Measurements from ENCODE around the gene CRYBA1. TPM values are rescaled to one million over a fixed set of nuclear protein-coding genes. Genes with fewer than 3 reads are reported as not detected.

The CRYBA1 gene
- total RNA-seq, 1 experiment from 2014 or later, result not detected

GRCh38 chr17:29248845-29249244, 2.2 kb downstream of the CRYBA1 start:
- no peak for TF ChIP-seq EZH2phosphoT487 (IDR thresholded peaks at IDR 0.05; ENCODE audit: borderline replicate concordance)
- Histone ChIP-seq H3K4me2 (ENCODE audit: low read length) (no peak overlapping the region), H3K27me3 (ENCODE audit: insufficient read depth, low read length) (no peaks in the 10 kb centered on the region), H3K9me3 (ENCODE audit: control insufficient read depth in 1 of 2, insufficient read depth in 1 of 2, low read depth in 1 of 2, low read length in 2 of 2) (no peaks in the 10 kb centered on the region), H4K20me1 (ENCODE audit: insufficient read depth) (peaks cover 23% of the 10 kb centered on the region; the same call in 1 of the 2 replicates), H3K79me2 (ENCODE audit: insufficient read depth, low read length) (peaks cover 85% of the 10 kb centered on the region), H2AFZ (ENCODE audit: low read depth, low read length, poor library complexity, severe bottlenecking) (no peak overlapping the region), H3K9ac (ENCODE audit: low read length) (no peak overlapping the region), H3K4me1 (ENCODE audit: control insufficient read depth in 1 of 2, insufficient read depth in 2 of 2, low read length in 2 of 2) (0 out of 4 replicates have a peak, but pooled peaks cover 0 to 2% of the 10 kb centered on the region in 2 experiments), H3K27ac (ENCODE audit: low read depth, low read length) (no peak overlapping the region), H3K4me3 (replicated peaks in 1 of 2; ENCODE audit: low read depth in 1 of 2, low read length in 2 of 2) (no peak overlapping the region), H3K36me3 (ENCODE audit: control insufficient read depth in 1 of 2, insufficient read depth in 2 of 2, low read length in 2 of 2) (peaks cover 5 to 13% of the 10 kb centered on the region in 2 experiments; a peak in 2 of 4 replicates), H3K9me2 (ENCODE audit: insufficient read depth) (no peaks in the 10 kb centered on the region)
- CTCF ChIA-PET, result no interaction called here
- RAD21 ChIA-PET (ENCODE audit: low non-redundant PET in 1 of 2, low total read pairs in 2 of 2, uncharacterized antibody in 2 of 2, unreplicated experiment in 2 of 2), result no interaction called here
- POLR2A ChIA-PET, result no interaction called here
- DNase-seq (ENCODE audit: low read depth, low spot score) (no peak), ATAC-seq (no peak)
- intact Hi-C loops (cut with micrococcal nuclease), result no loop called here
- BruUV-seq (replicated peaks), result no TSS peak

- H2AFZ ChIP-seq (ENCODE audit: low read depth, low read length, poor library complexity, severe bottlenecking), result no peak overlapping the region
- POLR2A ChIA-PET, result interaction anchor here (2.2 kb wide), 1 partner anchor 9 kb away, joined by 6 read pairs; no protein-coding TSS in a partner anchor
- no peak for TF ChIP-seq ZFX (IDR thresholded peaks at IDR 0.05)
- no peak for TF ChIP-seq MAX (IDR thresholded peaks at IDR 0.05)
- TF ChIP-seq ZBTB33 (IDR thresholded peaks at IDR 0.05; ENCODE audit: extremely low read depth, insufficient replicate concordance, low read length), result no peak
- no peak for TF ChIP-seq ZNF274 (IDR thresholded peaks at IDR 0.05; ENCODE audit: low read depth, low read length)
- TF ChIP-seq RAD21 (IDR thresholded peaks at IDR 0.05; ENCODE audit: low read depth), result no peak
- no peak for TF ChIP-seq ATF3 (IDR thresholded peaks at IDR 0.05)
- TF ChIP-seq CTCF (IDR thresholded peaks at IDR 0.05 in 2 of 3, conservative IDR thresholded peaks at IDR 0.05 in 1 of 3; ENCODE audit: borderline replicate concordance in 1 of 3, insufficient read depth in 1 of 3, low read depth in 2 of 3, low read length in 2 of 3), result no peak
- TF ChIP-seq SRF (IDR thresholded peaks at IDR 0.05; ENCODE audit: low read depth), result no peak
- no peak for TF ChIP-seq EZH2phosphoT487 (IDR thresholded peaks at IDR 0.05; ENCODE audit: borderline replicate concordance)
- peaks cover 23% of the 10 kb centered on the region; the same call in 1 of the 2 replicates for H4K20me1 ChIP-seq (ENCODE audit: insufficient read depth)
- H3K27me3 ChIP-seq (ENCODE audit: insufficient read depth, low read length), result no peaks in the 10 kb centered on the region
- no peaks in the 10 kb centered on the region for H3K4me1 ChIP-seq (ENCODE audit: control insufficient read depth in 1 of 2, insufficient read depth in 2 of 2, low read length in 2 of 2)
- no peak for DNase-seq (ENCODE audit: low read depth, low spot score)
- no peak overlapping the region for H3K27ac ChIP-seq (ENCODE audit: low read depth, low read length)
- H3K9me2 ChIP-seq (ENCODE audit: insufficient read depth), result no peaks in the 10 kb centered on the region
- CTCF ChIA-PET, result interaction anchor here (0.9 kb wide), 1 partner anchor 17 kb away, joined by 3 read pairs; no protein-coding TSS in a partner anchor
- H3K36me3 ChIP-seq (ENCODE audit: control insufficient read depth in 1 of 2, insufficient read depth in 2 of 2, low read length in 2 of 2), result peaks cover 7 to 13% of the 10 kb centered on the region in 2 experiments; a peak in 3 of 4 replicates
- BruUV-seq (replicated peaks), result no TSS peak
- ATAC-seq, result no peak
- RAD21 ChIA-PET (ENCODE audit: low non-redundant PET in 1 of 2, low total read pairs in 2 of 2, uncharacterized antibody in 2 of 2, unreplicated experiment in 2 of 2), result no interaction called here
- no peaks in the 10 kb centered on the region for H3K9me3 ChIP-seq (ENCODE audit: control insufficient read depth in 1 of 2, insufficient read depth in 1 of 2, low read depth in 1 of 2, low read length in 2 of 2)
- H3K4me3 ChIP-seq (replicated peaks in 1 of 2; ENCODE audit: low read depth in 1 of 2, low read length in 2 of 2), result no peak overlapping the region
- H3K79me2 ChIP-seq (ENCODE audit: insufficient read depth, low read length), result peaks cover 90% of the 10 kb centered on the region
- no peak overlapping the region for H3K9ac ChIP-seq (ENCODE audit: low read length)
- H3K4me2 ChIP-seq (ENCODE audit: low read length), result no peak overlapping the region
- intact Hi-C loops (cut with micrococcal nuclease), result no loop called here
These were observed 4.0 kb downstream of the CRYBA1 start for GRCh38 chr17:29250666-29251065.
